HEK293 (cell line): ENCODE results near the gene RBCK1.

Source experiments
- CTCF ChIA-PET: fragments of 350-600 bp; formaldehyde crosslinking; extraction: SDS; loops from one replicate; lab custom pipeline; 2021; ENCODE audit warnings: antibody characterized with exemption; lab: Yijun Ruan, JAX
- POLR2A ChIA-PET: fragments of 300-600 bp; formaldehyde crosslinking; extraction: SDS; loops from one replicate; lab custom pipeline; 2020; ENCODE audit warnings: antibody characterized with exemption, inconsistent platforms; lab: Yijun Ruan, JAX
- H3K27ac ChIP-seq: fragments of 200-500 bp; sonication (Bioruptor generic); 2 replicates; pipeline ENCODE4 v1.5.1; 2014; ENCODE audit warnings: low read depth, low read length, control low read depth, inconsistent platforms; ENCODE audit errors: extremely low read depth
- H3K36me3 ChIP-seq, 2 experiments: fragments of 200-500 bp in 1 of 2; sonication (Bioruptor generic) in 1 of 2; 1 replicate in 1 of 2; 2 replicates in 1 of 2; pipeline ENCODE4 v1.5.1; 2014 to 2017; ENCODE audit warnings: inconsistent platforms in 2 of 2, low read length in 2 of 2; ENCODE audit not compliant: control insufficient read depth in 2 of 2, insufficient read depth in 1 of 2
- H3K4me1 ChIP-seq: fragments of 200-500 bp; sonication (Bioruptor generic); 2 replicates; pipeline ENCODE4 v1.5.1; 2014; ENCODE audit warnings: mild to moderate bottlenecking, low read length, inconsistent platforms; ENCODE audit not compliant: control insufficient read depth, insufficient read depth
- H3K4me3 ChIP-seq: 2 replicates; pipeline ENCODE4 v1.5.1; 2011; ENCODE audit warnings: low read depth, mild to moderate bottlenecking, control low read depth, low read length, moderate library complexity
- H3K9me3 ChIP-seq: fragments of 200-500 bp; sonication (Bioruptor generic); 2 replicates; pipeline ENCODE4 v1.5.1; 2014; ENCODE audit warnings: low read depth, low read length, inconsistent platforms; ENCODE audit not compliant: control insufficient read depth, insufficient read depth
- HOXD13 ChIP-seq: sonication (generic); formaldehyde crosslinking; IDR thresholded peaks from 2 replicates; pipeline ENCODE4 v1.8.0; 2022; ENCODE audit warnings: missing genetic modification reagents, borderline replicate concordance
- KLF16 ChIP-seq: fragments of 450-650 bp; formaldehyde crosslinking; IDR thresholded peaks from 2 replicates; pipeline ENCODE4 v1.5.1; 2017; ENCODE audit warnings: missing biosample characterization, missing genetic modification characterization
- KLF7 ChIP-seq: fragments of 450-650 bp; formaldehyde crosslinking; IDR thresholded peaks from 2 replicates; pipeline ENCODE4 v1.5.1; 2016; ENCODE audit warnings: missing biosample characterization, missing genetic modification characterization, borderline replicate concordance
- OSR2 ChIP-seq: fragments of 450-650 bp; formaldehyde crosslinking; IDR thresholded peaks from 2 replicates; pipeline ENCODE4 v1.5.1; 2016; ENCODE audit warnings: missing biosample characterization, missing genetic modification characterization
- ZBTB1 ChIP-seq: fragments of 450-650 bp; formaldehyde crosslinking; IDR thresholded peaks from 2 replicates; pipeline ENCODE4 v1.5.1; 2016; ENCODE audit warnings: missing biosample characterization, missing genetic modification characterization
- ZNF132 ChIP-seq: fragments of 450-650 bp; formaldehyde crosslinking; IDR thresholded peaks from 2 replicates; pipeline ENCODE4 v1.5.1; 2017; ENCODE audit warnings: missing biosample characterization, missing genetic modification characterization, borderline replicate concordance
- ZNF324 ChIP-seq: fragments of 450-650 bp; formaldehyde crosslinking; IDR thresholded peaks from 2 replicates; pipeline ENCODE4 v1.5.1; 2016; ENCODE audit warnings: missing biosample characterization, missing genetic modification characterization
- ZNF335 ChIP-seq: fragments of 450-650 bp; formaldehyde crosslinking; conservative IDR thresholded peaks from 2 replicates; pipeline ENCODE4 v1.5.1; 2016; ENCODE audit warnings: missing biosample characterization, missing genetic modification characterization
- ZNF366 ChIP-seq: fragments of 450-650 bp; formaldehyde crosslinking; conservative IDR thresholded peaks from 2 replicates; pipeline ENCODE4 v1.5.1; 2016; ENCODE audit warnings: missing biosample characterization, missing genetic modification characterization
- ZNF423 ChIP-seq: fragments of 450-650 bp; formaldehyde crosslinking; IDR thresholded peaks from 2 replicates; pipeline ENCODE4 v1.5.1; 2016; ENCODE audit warnings: missing biosample characterization, missing genetic modification characterization
- ZNF747 ChIP-seq: fragments of 450-650 bp; formaldehyde crosslinking; IDR thresholded peaks from 2 replicates; pipeline ENCODE4 v1.5.1; 2016; ENCODE audit warnings: missing biosample characterization, missing genetic modification characterization
- ZNF785 ChIP-seq: fragments of 450-650 bp; formaldehyde crosslinking; IDR thresholded peaks from 2 replicates; pipeline ENCODE4 v1.5.1; 2016; ENCODE audit warnings: missing biosample characterization, missing genetic modification characterization
- ZNF791 ChIP-seq: fragments of 450-650 bp; formaldehyde crosslinking; IDR thresholded peaks from 2 replicates; pipeline ENCODE4 v1.5.1; 2016; ENCODE audit warnings: missing biosample characterization, missing genetic modification characterization
- TF ChIP-seq, protein P1 (sequence below): fragments of 450-650 bp; formaldehyde crosslinking; IDR thresholded peaks from 2 replicates; pipeline ENCODE4 v1.5.1; 2016; ENCODE audit warnings: missing biosample characterization, missing genetic modification characterization
- TF ChIP-seq, protein P2 (sequence below): fragments of 450-650 bp; formaldehyde crosslinking; IDR thresholded peaks from 2 replicates; pipeline ENCODE4 v1.5.1; 2016; ENCODE audit warnings: missing biosample characterization, missing genetic modification characterization
- TF ChIP-seq, protein P3 (sequence below): fragments of 450-650 bp; formaldehyde crosslinking; IDR thresholded peaks from 2 replicates; pipeline ENCODE4 v1.5.1; 2016; ENCODE audit warnings: missing biosample characterization, missing genetic modification characterization
- TF ChIP-seq, protein P4 (sequence below): fragments of 450-650 bp; formaldehyde crosslinking; IDR thresholded peaks from 2 replicates; pipeline ENCODE4 v1.5.1; 2017; ENCODE audit warnings: missing biosample characterization, missing genetic modification characterization
- TF ChIP-seq, protein P5 (sequence below): fragments of 450-650 bp; formaldehyde crosslinking; IDR thresholded peaks from 2 replicates; pipeline ENCODE4 v1.5.1; 2016; ENCODE audit warnings: missing biosample characterization, missing genetic modification characterization
- TF ChIP-seq, protein P6 (sequence below): fragments of 450-650 bp; formaldehyde crosslinking; IDR thresholded peaks from 2 replicates; pipeline ENCODE4 v1.5.1; 2016; ENCODE audit warnings: missing biosample characterization, missing genetic modification characterization
- TF ChIP-seq, protein P7 (sequence below): fragments of 450-650 bp; formaldehyde crosslinking; IDR thresholded peaks from 2 replicates; pipeline ENCODE4 v1.5.1; 2016; ENCODE audit warnings: missing biosample characterization, missing genetic modification characterization

The RBCK1 gene

DNA sequence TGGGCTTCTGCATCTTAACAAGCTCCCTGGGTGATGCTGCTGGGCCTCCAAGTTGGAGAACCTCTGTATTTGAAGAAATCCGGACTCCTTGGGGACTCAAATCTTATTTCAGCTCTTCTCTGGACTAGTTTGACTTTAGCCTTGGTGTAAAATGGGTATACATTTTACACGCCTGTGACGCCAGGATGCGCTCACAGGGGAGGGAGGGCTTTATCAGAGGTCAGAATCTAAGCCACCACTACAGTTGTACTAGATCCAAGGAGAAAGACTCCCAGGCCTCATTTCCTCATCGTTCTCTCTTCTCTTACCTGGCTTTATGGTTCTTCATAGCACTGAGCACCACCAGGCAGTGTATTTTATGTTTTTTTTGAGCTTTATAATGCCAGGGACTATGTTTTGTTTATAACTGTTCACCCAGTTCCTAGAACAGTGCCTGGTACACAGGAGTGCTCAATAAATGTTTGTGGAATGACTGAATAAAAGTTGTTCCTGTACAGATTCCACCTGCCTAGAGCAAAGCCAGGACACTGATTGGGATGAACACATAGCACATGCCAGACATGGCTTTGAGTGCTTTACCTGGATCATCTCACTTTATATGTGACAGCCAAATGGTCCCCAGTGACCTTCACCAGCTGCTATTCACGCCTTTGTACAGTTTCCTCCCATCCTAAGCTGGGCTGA lies 5.1 kb upstream of the RBCK1 start:
- no peak for TF ChIP-seq OSR2
- no peak for TF ChIP-seq ZNF791 (tag by site-specific recombination)
- TF ChIP-seq, protein P1, sequence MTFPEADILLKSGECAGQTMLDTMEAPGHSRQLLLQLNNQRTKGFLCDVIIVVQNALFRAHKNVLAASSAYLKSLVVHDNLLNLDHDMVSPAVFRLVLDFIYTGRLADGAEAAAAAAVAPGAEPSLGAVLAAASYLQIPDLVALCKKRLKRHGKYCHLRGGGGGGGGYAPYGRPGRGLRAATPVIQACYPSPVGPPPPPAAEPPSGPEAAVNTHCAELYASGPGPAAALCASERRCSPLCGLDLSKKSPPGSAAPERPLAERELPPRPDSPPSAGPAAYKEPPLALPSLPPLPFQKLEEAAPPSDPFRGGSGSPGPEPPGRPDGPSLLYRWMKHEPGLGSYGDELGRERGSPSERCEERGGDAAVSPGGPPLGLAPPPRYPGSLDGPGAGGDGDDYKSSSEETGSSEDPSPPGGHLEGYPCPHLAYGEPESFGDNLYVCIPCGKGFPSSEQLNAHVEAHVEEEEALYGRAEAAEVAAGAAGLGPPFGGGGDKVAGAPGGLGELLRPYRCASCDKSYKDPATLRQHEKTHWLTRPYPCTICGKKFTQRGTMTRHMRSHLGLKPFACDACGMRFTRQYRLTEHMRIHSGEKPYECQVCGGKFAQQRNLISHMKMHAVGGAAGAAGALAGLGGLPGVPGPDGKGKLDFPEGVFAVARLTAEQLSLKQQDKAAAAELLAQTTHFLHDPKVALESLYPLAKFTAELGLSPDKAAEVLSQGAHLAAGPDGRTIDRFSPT (tag by site-specific recombination): no peak
- TF ChIP-seq ZNF324 (tag by site-specific recombination): no peak
- no peak for TF ChIP-seq ZNF785 (tag by site-specific recombination)
- TF ChIP-seq, protein P2, sequence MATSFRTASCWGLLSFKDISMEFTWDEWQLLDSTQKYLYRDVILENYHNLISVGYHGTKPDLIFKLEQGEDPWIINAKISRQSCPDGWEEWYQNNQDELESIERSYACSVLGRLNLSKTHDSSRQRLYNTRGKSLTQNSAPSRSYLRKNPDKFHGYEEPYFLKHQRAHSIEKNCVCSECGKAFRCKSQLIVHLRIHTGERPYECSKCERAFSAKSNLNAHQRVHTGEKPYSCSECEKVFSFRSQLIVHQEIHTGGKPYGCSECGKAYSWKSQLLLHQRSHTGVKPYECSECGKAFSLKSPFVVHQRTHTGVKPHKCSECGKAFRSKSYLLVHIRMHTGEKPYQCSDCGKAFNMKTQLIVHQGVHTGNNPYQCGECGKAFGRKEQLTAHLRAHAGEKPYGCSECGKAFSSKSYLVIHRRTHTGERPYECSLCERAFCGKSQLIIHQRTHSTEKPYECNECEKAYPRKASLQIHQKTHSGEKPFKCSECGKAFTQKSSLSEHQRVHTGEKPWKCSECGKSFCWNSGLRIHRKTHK (tag by site-specific recombination): no peak
- no peak for TF ChIP-seq ZNF132 (tag by site-specific recombination)
- CTCF ChIA-PET: interaction anchor here (0.6 to 1.6 kb wide), 3 partner anchors 29 to 235 kb away, joined by 3 to 5 read pairs (median 4); no protein-coding TSS in a partner anchor

DNA sequence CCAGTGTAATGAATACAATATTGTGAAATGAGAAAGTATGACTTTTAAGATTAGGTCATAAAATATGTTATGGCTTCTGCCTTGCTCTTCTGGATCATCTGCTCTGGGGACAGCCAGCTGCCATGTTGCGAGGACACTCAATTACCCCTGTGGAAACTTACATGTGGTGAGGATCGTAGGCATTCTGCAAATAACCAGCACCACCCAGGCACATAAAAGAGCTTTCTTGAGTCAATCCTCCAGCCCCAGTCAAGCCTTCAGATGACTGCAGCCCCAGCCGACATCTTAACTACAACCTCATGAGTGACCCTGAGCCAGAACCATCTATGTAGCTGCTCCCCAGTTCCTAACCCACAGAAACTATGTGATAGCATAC lies 4.5 kb upstream of the RBCK1 start:
- Histone ChIP-seq H3K36me3 (no peaks in the 10 kb centered on the region), H3K9me3 (no peaks in the 10 kb centered on the region), H3K4me3 (no peak overlapping the region), H3K27ac (no peak overlapping the region), H3K4me1 (peaks cover 4% of the 10 kb centered on the region)
- ChIA-PET POLR2A (no interaction called here), CTCF (interaction anchor here (0.6 to 1.6 kb wide), 2 partner anchors 50 to 235 kb away, joined by 4 to 5 read pairs; no protein-coding TSS in a partner anchor)
- TF ChIP-seq, protein P3, sequence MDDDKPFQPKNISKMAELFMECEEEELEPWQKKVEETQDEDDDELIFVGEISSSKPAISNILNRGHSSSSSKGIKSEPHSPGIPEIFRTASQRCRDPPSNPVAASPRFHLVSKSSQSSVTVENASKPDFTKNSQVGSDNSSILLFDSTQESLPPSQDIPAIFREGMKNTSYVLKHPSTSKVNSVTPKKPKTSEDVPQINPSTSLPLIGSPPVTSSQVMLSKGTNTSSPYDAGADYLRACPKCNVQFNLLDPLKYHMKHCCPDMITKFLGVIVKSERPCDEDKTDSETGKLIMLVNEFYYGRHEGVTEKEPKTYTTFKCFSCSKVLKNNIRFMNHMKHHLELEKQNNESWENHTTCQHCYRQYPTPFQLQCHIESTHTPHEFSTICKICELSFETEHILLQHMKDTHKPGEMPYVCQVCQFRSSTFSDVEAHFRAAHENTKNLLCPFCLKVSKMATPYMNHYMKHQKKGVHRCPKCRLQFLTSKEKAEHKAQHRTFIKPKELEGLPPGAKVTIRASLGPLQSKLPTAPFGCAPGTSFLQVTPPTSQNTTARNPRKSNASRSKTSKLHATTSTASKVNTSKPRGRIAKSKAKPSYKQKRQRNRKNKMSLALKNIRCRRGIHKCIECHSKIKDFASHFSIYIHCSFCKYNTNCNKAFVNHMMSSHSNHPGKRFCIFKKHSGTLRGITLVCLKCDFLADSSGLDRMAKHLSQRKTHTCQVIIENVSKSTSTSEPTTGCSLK (tag by site-specific recombination): no peak
- TF ChIP-seq HOXD13 (CRISPR knock-in tag) (no peak), ZNF747 (no peak), ZBTB1 (tag by site-specific recombination) (no peak), KLF7 (tag by site-specific recombination) (no peak), ZNF366 (no peak), KLF16 (tag by site-specific recombination) (no peak), ZNF335 (no peak), ZNF423 (tag by site-specific recombination) (no peak)
- TF ChIP-seq, protein P4, sequence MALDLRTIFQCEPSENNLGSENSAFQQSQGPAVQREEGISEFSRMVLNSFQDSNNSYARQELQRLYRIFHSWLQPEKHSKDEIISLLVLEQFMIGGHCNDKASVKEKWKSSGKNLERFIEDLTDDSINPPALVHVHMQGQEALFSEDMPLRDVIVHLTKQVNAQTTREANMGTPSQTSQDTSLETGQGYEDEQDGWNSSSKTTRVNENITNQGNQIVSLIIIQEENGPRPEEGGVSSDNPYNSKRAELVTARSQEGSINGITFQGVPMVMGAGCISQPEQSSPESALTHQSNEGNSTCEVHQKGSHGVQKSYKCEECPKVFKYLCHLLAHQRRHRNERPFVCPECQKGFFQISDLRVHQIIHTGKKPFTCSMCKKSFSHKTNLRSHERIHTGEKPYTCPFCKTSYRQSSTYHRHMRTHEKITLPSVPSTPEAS (tag by site-specific recombination): no peak
- TF ChIP-seq, protein P5, sequence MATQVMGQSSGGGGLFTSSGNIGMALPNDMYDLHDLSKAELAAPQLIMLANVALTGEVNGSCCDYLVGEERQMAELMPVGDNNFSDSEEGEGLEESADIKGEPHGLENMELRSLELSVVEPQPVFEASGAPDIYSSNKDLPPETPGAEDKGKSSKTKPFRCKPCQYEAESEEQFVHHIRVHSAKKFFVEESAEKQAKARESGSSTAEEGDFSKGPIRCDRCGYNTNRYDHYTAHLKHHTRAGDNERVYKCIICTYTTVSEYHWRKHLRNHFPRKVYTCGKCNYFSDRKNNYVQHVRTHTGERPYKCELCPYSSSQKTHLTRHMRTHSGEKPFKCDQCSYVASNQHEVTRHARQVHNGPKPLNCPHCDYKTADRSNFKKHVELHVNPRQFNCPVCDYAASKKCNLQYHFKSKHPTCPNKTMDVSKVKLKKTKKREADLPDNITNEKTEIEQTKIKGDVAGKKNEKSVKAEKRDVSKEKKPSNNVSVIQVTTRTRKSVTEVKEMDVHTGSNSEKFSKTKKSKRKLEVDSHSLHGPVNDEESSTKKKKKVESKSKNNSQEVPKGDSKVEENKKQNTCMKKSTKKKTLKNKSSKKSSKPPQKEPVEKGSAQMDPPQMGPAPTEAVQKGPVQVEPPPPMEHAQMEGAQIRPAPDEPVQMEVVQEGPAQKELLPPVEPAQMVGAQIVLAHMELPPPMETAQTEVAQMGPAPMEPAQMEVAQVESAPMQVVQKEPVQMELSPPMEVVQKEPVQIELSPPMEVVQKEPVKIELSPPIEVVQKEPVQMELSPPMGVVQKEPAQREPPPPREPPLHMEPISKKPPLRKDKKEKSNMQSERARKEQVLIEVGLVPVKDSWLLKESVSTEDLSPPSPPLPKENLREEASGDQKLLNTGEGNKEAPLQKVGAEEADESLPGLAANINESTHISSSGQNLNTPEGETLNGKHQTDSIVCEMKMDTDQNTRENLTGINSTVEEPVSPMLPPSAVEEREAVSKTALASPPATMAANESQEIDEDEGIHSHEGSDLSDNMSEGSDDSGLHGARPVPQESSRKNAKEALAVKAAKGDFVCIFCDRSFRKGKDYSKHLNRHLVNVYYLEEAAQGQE (tag by site-specific recombination): no peak
- TF ChIP-seq, protein P6, sequence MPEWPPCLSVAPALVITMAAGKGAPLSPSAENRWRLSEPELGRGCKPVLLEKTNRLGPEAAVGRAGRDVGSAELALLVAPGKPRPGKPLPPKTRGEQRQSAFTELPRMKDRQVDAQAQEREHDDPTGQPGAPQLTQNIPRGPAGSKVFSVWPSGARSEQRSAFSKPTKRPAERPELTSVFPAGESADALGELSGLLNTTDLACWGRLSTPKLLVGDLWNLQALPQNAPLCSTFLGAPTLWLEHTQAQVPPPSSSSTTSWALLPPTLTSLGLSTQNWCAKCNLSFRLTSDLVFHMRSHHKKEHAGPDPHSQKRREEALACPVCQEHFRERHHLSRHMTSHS (tag by site-specific recombination): no peak
- TF ChIP-seq, protein P7, sequence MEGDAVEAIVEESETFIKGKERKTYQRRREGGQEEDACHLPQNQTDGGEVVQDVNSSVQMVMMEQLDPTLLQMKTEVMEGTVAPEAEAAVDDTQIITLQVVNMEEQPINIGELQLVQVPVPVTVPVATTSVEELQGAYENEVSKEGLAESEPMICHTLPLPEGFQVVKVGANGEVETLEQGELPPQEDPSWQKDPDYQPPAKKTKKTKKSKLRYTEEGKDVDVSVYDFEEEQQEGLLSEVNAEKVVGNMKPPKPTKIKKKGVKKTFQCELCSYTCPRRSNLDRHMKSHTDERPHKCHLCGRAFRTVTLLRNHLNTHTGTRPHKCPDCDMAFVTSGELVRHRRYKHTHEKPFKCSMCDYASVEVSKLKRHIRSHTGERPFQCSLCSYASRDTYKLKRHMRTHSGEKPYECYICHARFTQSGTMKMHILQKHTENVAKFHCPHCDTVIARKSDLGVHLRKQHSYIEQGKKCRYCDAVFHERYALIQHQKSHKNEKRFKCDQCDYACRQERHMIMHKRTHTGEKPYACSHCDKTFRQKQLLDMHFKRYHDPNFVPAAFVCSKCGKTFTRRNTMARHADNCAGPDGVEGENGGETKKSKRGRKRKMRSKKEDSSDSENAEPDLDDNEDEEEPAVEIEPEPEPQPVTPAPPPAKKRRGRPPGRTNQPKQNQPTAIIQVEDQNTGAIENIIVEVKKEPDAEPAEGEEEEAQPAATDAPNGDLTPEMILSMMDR: no peak

More for the DNA sequence above, 5.1 kb upstream of the RBCK1 start:
- H3K27ac ChIP-seq: no peak overlapping the region
- H3K9me3 ChIP-seq: no peaks in the 10 kb centered on the region
- POLR2A ChIA-PET: no interaction called here
- H3K36me3 ChIP-seq: no peaks in the 10 kb centered on the region
- H3K4me1 ChIP-seq: peaks cover 4% of the 10 kb centered on the region
- no peak overlapping the region for H3K4me3 ChIP-seq
